Epithelial cell of umbilical artery (primary cell): ENCODE data around the gene SIRT1. TPM values are rescaled to one million over a fixed set of nuclear protein-coding genes. Genes with fewer than 3 reads are reported as not detected.

Experiments
- total RNA-seq: library from RNA; depleted of rRNA; stranded (reverse); fragments of >200 nt; gene quantifications from 2 replicates; pipeline ENCODE4 v1.2.3, GENCODE V29; 2014

The SIRT1 gene
- total RNA-seq = 7.8 and 11.6 TPM in 2 replicates

GRCh38 chr10:67884313-67884841, at the start of gene SIRT1:
TSS of gene SIRT1 (plus strand) at chr10:67884656. CDS start at chr10:67884722, 66 bp downstream.

GRCh38 chr10:67837541-67838314, 46.7 kb upstream of the SIRT1 start, which contains the start of gene DNAJC12:
TSS of gene DNAJC12 (minus strand) at chr10:67838188. CDS start at chr10:67838011, 177 bp downstream.

Other genes starting within 250 kb of the SIRT1 start
- not detected in 2 replicates for gene CTNNA3, start 188.5 kb upstream of the SIRT1 start, total RNA-seq
- gene DNAJC12, start 46.5 kb upstream of the SIRT1 start, total RNA-seq = 2.9 and 4.2 TPM in 2 replicates
- gene HERC4, start 190.6 kb downstream of the SIRT1 start, total RNA-seq = 34.8 and 62.9 TPM in 2 replicates
- not detected in 2 replicates for gene MYPN, start 224.8 kb downstream of the SIRT1 start, total RNA-seq